Stimulated activated naive CD4-positive, alpha-beta T cell treated with Interleukin-2 at 50 U/mL for 16 hours (primary cell): Measurements from ENCODE around the gene GNPDA1.
A peak's percentile ranks its signal among the peaks of the same experiment; 100 is the strongest.
"Not testable (repeated sequence)": the region's sequence is repeated elsewhere in the genome, so short reads cannot be mapped to it uniquely, and the experiment has no call there.

Experiments
- DNase-seq: peaks from one replicate; lab custom pipeline; 2025; lab: John Stamatoyannopoulos, UW

The GNPDA1 gene

DNA sequence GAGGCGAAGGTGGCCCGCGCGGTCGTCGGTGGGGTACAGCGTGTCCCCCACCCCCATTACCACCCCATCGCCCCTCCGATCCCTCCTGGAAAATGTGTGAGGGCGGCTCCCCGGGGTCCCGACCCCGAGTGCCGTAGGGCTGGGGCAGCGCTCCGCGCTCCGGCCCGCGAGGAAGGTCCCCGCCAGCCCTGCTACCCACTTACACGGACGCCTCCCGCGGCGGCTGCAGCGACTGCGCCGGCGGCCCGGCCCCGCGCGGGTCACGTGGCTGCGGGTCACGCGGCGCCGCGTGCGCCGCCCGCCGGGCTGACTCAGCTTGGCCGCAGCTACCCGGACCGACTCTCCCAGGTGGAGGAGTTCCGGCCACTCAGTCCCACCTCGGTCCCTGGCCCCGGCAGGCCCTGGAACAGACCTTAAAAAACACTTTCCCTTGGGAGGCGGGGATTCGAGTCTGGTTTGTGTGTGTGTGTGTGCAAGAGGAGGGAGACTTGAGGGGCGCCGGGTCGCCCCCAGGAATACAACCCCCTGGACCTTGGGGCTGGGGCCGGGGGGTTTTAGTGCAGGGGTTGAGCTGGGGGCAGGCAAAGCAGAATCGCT lies at the start of gene GNPDA1:
Gene GNPDA1 (minus strand): TSS at position 236 of the 597 bp plus-strand sequence. CDS start 992 bp downstream, outside the sequence.
- peak; percentile 53 for DNase-seq

DNA sequence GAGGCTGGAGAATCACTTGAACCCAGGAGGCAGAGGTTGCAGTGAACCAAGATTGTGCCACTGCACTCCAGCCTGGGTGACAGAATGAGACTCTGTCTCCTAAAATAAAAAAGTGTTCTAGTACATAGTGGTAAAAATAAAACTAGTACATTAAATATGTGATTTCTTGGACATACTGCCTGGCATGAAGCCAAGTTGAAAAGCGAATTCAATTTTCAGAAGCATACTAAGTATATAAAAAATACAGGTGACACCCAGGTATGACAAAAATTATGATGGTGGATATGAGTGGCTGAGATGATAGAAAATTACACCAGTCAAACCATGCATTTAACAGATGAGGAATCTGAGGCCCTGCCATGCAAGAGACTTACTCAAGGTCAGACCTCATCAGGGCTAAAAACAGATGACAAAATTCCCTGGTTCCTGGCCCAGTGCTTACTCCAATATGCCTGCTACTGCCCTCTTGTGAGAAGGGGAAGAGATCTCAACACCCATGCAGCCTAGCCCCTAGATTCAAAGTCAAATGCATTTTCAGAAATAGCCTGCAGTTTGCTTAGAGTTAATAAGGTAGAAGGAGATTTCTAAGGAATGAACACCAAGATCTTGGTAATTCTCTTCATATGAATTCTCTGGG lies 46.6 kb upstream of the GNPDA1 start:
- DNase-seq = no peak

DNA sequence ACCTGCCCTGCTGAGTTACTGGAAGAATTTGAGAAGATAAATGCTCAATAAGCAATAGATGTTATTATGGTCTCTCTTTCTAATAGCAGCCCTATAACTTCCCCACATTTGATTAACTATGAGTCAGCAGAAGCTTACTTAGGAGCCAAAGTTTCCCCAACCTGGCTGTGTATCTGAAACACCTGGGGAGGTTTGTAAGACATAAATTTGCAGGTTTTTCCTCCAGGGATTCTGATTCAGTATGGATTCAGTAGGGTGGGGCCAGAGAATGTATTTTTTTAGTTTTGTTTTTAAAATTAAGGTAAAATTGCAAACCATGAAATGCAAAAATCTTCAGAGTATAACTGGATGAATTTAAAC lies 44.9 kb upstream of the GNPDA1 start:
- DNase-seq = no peak

DNA sequence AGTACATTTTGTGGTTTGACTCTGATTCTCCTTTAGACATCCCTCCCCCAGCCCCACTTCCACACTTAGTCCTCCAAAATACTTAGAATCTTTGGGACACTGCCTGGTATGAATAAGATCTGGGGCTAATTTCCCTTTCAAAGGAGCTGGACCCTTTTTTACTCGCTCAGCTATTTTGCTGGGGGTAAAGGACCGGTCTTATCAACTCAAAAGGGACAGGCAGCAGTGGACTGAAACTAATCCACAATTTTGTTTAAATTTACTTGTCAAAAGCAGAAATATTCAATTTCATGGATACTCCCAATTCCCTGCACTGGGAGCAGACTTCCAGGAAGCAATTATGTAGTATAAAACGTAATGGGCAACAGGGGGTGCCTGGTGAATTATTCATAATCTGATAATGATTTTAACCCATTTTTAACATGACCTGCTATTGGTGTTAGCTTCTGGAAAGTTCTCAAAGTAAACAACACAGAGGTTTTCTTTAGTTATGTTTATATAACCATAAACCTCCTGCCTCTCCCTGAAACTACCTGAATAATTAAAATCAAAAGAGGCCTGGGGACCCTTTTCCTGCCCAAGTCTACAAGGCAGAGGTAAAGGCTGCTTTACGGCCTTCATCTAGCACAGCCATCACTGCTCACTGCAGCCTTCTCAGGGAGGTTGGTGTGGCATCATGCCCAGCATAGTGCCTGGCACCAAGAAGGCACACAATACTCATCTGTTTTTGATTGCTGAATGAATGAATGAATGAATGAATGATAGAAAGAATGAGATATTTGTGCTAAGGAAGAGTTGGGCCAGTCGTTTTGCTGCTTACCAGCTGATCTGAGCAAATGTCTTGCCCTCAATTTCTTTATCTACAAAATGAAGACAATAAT lies 44.2 kb upstream of the GNPDA1 start:
- no peak for DNase-seq

DNA sequence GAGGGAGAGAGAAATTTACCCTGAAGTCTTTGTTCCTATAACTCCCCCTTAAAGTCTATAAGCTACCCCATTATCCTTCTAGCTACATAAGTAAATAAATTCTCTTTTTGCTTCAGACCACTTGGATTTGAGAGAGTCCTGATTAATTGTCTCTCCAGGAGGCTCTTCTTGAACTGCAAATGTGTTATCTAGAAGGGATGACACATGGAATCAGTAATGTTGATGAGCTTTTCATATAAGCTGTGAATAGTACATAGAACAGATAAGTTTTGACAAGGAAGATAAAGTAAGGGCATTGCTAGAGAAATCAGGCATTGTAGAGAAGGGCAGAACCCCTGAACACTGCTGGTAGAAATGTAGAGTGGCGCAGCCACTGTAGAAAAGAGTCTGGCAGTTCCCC lies 42.5 kb upstream of the GNPDA1 start:
- DNase-seq = no peak

DNA sequence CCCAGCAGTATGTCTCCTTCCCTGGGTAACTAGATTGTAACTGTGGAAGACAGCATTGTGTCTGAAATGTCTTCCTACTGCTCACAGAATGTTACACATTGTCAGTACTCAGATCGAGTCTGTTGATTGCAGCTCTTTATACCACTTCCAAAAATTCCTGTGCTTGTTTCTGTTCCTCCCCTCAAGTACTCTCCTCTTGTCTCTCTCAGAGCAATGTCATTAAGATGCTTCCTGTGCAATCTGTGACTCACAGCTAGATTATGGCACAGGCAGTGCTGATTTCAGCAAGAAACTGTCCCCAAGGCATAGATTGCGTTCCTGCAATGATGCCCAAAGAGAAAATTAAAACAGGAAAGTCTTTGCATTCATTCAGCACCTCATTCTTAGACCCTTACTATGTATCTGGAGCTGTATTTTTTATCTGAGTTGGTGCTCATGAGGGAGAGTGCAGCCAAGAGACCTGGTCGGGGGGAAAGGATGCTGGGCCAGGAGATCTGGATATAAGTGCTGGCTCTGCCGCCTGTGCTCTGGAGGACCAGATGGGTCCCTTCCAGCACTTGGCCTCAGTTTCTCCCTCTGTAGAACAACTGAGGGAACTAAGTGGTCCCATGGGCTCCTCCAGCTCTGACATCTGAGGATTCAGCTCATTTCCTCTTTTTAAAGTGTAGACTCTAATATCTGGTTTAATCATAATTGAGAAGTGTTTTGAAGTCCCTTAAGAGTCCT lies 40.8 kb upstream of the GNPDA1 start:
- DNase-seq = no peak

DNA sequence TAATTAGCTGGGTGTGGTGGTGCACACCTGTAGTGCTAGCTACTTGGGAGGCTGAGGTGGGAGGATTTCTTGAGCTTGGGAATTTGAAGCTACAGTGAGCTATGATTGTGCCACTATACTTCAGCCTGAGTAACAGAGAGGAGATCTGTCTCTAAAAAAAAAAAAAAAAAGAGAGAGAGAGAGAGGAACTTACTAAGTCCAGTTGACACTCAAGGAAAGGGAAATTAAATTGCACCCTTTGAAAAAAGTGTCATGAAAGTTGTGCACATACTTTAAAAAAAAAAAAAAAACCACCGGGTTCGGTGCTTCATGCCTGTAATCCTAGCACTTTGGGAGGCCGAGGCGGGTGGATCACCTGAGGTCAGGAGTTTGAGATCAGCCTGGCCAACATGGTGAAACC lies 39.2 kb upstream of the GNPDA1 start:
- not testable (repeated sequence) for DNase-seq

DNA sequence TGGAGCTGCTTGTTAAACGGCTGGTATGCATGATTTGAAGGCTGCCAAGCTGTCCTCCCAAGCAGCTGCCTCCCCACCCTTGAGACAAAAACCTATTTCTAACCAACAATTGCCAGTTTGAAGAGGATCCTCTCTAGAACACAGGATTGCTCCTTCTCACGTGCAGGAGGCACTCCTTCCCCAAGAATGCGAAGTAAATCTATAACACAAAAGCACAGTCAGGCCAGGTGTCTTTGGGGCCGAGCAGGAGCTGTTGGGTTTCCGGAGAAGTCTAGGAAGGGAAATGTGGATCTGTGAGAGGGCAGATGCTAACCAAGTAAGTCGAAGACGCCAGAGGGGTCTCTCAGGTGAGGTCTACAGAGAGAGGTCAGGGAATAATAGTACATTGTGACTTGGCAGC lies 35.4 kb upstream of the GNPDA1 start:
- no peak for DNase-seq

DNA sequence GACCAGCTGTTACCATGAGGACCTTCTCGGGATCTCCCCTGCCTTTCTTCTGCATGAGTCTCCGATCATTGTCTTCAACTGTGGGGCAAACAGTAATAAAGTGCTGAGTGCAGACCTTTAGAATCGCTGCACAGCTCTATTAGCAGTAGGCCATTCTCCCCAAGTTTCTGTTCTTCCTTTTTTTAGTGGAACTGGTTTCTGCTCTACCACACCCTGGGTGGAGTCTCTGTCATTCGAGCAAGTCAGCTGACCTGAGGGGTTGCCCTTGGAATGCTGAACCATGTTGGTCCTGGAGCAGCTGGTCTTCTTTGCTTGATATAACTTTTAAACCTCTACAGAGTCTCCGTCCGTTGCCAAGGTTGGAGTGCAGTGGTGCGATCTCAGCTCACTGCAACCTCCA lies 33.4 kb upstream of the GNPDA1 start:
- no peak for DNase-seq

DNA sequence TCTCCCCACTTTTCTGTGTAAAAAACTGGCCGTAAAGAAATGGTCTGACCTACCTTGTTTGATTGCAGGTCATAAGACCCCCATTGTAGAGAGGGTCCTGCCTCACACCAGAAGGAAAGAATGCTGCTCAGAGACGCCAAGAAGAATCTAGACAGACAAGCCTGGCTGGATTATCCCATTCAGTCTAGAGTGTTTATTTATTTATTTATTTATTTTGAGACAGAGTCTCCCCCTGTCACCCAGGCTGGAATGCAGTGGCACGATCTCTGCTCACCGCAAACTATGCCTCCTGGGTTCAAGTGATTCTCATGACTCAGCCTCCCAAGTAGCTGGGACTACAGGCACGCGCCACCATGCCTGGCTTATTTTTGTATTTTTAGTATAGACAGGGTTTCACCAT lies 28.1 kb upstream of the GNPDA1 start:
- DNase-seq = not testable (repeated sequence)

DNA sequence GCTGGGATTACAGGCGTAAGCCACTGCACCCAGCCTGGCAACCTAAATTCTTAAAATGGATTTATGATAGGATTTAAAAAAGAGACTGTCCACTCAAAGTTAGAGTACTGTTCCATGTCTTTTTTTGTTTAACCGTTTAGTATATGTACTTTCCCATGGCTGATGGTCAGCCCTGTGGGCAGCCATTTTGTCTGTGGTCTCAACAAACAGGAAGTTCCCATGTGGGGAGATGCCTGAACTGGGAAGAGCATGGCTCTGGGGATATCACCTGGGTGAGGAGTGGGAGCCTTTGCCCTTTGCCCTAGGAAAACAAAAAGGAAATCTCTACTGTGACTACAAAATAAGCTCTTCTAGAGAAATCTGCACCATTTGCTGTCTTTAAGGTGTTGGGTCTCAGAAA lies 27.5 kb upstream of the GNPDA1 start:
- no peak for DNase-seq

DNA sequence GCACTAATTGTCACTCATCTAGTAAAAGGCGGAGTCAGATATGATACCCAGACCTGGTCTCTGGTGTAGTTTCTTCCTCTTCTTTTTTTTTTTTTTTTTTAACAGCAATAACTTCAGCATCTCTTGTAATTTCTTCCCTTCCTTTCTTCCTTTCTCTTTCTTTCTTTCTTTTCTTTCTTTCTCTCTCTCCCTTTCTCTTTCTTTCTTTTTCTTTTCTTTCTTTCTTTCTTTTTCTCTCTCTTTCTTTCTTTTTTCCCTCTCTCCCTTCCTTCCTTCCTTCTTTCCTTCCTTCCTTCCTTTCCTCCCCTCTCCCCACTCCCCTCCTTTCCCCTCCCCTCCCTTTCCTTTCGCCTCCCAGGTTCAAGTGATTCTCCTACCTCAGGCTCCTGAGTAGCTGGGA lies 25.9 kb upstream of the GNPDA1 start:
- no peak for DNase-seq

DNA sequence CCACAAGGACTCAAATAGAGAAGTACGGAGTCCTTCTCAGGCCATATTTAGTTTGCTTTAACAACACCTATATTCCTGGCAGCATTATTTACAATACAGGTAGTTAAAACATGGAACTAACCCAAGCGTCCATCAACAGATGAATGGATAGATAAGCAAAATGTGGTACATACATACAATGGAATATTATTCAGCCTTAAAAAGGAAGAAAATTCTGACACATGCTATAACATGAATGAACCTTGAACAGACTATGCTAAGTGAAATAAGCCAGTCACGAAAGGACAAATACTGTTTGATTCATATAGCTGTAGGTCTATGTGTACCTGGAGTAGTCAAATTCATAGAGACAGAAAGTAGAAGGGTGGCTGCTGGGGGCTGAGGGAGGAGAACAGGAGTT lies 24.8 kb upstream of the GNPDA1 start:
- DNase-seq = not testable (repeated sequence)

DNA sequence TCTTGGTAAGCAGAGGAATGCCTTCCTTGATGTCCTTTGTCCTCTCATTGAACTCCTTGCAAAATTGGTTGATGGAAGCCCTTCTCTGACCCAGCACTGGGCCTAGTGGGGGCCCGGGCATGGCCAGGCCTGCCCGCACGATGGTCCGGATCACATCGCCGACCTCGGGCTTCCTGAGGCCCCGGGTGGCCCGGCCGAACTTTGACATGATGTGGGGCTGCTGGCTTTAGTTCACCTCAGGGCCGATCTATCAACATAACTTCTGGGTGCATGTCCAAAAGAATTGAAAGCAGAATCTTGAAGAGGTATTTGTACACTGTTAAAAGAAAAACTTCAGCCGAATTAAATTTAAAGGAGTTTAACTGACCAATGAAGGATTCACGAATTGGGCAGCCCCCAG lies 24.1 kb upstream of the GNPDA1 start:
- DNase-seq = no peak

DNA sequence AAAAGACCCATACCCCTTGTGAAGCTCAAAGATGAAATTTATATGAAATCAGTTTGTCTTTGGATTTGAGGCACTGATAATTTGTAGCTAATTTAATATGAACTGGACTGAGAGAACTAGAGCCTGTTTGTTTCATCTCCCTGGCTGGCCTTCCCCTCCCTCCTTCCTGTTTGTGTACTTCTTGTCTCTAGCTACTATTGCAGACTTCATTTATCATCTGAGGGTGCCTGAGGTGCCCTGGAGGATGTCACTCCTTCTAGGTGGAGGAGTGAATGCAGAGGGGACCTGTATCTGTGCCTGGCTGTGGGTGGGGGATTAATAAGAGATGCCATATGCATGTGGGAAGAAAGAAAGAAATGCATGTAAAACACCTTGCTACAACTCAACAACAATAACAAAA lies 22.2 kb upstream of the GNPDA1 start:
- no peak for DNase-seq

DNA sequence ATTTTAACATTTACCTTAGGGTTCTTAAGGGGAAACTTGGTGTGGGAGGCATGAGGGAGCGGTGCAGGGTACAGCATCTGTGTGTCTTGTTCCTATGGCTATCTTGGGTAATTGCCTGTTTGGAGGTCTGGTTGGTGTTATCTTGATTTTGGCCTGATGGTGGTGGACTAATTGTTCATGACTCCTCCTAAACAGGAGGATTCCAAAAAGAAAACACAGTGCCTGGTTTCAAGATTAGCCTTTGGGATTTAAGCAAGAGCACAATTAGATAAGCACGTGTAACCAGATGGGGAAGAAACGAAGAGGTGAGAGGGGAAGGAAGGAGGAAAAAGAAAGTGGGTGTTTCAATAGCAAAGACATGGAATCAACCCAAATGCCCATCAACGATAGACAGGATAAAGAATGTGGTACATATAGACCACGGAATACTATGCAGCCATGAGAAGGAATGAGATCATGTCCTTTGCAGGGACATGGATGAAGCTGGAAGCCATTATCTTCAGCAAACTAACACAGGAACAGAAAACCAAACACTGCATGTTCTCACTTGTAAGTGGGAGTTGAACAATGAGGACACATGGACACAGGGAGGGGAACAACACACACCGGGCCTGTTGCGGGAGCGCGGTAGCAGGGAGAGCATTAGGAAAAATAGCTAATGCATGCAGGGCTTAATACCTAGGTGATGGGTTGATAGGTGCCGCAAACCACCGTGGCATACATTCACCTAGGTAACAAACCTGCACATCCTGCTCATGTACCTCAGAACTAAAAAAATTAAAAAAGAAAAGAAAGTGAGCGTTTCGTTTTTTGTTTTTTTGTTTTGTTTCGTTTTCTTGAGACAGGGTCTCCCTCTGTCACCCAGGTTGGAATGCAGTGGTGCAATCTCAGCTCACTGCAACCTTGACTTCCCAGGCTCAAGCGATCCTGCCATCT lies 21.1 kb upstream of the GNPDA1 start:
- DNase-seq = not testable (repeated sequence)

DNA sequence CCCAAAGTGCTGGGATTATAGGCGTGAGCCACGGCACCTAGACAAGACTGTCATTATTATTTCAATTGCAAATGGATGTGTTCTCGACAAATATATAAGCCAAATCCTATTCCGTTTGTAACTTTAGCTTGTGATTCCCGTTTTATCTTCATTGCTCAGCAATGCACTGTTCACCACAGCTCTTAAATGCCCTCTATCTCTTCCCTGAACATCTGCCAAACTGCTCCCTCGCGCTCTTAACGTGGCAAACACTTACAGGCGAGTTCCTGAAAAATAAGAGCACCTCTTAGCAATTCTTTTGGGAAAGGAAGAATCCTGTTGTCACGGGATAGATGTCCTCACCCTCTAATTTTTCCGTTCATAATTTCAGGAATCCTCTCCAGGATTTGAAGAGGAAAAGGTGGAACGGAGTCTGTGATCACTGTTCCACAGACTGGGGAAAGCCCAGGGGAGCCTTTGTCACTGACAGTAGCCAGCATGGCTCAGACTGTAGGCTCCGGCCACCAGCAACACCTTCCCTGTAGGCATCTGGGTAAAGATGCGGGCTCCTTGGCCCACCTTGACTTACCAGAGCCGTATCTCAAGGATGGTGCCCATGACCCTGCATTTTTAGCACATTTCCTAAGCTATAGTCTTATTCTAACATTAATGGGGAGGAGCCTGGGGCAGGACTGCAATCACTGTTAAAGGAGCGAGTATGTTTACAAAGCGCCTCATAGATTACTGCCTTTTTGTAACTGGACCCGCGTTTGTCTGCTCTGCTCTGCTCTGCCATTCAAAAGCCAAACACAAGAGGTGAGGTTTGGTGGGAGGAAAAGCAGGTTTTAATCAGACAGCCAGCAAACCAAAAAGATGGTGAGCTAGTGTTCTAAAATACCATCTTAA lies 20.2 kb upstream of the GNPDA1 start:
- DNase-seq = no peak

DNA sequence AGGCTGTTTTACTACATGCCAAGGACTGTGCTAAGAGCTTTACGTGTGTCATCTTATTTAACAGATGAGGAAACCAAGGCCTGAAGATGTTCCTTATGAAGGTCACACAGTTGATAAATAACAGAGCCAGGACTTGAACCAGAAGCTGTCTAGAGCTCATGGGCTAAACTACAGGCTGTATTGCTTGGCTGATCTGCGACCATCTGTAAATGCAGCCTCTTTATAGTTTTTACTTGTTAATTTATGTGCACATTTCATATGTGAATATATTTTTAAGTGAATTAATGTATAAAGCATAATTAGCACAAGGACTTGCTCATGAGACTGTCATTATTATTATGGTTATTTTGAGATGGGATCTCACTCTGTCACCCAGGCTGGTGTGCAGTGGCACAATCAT lies 19.3 kb upstream of the GNPDA1 start:
- no peak for DNase-seq

DNA sequence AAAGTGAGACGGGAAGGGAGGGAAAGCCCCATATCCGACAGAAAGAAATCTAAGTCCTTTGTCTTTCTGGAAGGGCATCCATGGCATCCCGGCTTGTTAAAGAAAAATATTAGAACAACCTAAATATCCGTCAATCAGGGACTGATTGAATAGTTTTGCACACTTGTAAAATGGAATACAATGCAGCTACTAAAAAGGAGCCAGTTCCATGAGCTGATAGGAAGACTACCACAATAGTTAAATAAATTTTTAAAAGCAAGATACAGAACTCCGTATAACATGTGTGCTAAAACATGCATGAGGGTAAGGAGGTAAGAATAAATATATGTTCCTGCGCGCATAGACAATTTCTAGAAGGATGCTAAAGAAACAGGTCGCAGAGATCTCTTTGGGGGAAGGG lies 12.8 kb upstream of the GNPDA1 start:
- no peak for DNase-seq

DNA sequence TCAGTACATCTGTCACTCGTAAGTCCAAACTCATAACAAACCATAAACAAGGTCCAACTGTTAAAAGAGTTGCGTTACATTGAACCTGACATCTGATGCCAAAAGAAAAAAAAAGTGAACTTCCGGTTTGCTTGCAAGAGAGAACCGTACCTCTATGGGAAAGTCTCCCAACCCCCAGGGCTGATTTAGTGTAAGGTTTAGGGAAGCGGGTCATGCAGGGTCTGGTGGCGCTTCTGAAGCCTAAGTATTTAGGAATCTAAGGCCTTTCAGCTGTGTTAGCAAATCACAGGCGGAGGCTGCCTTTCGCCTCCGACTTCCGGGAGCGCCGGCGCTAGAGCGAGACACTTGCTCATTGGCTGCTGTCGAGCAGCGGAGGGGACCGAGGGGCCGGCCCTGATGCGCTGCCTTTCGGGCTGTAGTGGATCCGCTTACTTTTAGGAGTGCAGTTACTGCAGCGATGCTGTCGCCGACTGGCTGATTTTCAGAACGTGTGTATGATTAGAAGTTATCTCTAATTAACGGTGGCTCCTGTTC lies 12.0 kb upstream of the GNPDA1 start:
- DNase-seq = peak; percentile 83
